ENCODE results near the gene PRRG3. TPM values are rescaled to one million over a fixed set of nuclear protein-coding genes. Genes with fewer than 3 reads are reported as not detected.

The PRRG3 gene
- polyA plus RNA-seq, 3 donors: not detected

- intact Hi-C loops (cut with micrococcal nuclease): no loop called here
- H4K20me1 ChIP-seq (ENCODE audit: insufficient read depth, low read length): no peaks in the 10 kb centered on the region
- no peaks in the 10 kb centered on the region for H3K27me3 ChIP-seq (ENCODE audit: control insufficient read depth in 2 of 2, insufficient read depth in 2 of 2, low read length in 2 of 2)
- no peak overlapping the region for H3K27ac Mint-ChIP-seq
- H3K27ac ChIP-seq (ENCODE audit: low read depth in 1 of 2, low read length in 2 of 2): no peak overlapping the region
- TF ChIP-seq, protein P1, sequence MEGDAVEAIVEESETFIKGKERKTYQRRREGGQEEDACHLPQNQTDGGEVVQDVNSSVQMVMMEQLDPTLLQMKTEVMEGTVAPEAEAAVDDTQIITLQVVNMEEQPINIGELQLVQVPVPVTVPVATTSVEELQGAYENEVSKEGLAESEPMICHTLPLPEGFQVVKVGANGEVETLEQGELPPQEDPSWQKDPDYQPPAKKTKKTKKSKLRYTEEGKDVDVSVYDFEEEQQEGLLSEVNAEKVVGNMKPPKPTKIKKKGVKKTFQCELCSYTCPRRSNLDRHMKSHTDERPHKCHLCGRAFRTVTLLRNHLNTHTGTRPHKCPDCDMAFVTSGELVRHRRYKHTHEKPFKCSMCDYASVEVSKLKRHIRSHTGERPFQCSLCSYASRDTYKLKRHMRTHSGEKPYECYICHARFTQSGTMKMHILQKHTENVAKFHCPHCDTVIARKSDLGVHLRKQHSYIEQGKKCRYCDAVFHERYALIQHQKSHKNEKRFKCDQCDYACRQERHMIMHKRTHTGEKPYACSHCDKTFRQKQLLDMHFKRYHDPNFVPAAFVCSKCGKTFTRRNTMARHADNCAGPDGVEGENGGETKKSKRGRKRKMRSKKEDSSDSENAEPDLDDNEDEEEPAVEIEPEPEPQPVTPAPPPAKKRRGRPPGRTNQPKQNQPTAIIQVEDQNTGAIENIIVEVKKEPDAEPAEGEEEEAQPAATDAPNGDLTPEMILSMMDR (IDR thresholded peaks at IDR 0.05): no peak
- no peaks in the 10 kb centered on the region for H3K9me3 ChIP-seq (replicated peaks in 1 of 2; ENCODE audit: control insufficient read depth in 1 of 2, insufficient read depth in 1 of 2, low read length in 2 of 2)
- H3K4me1 Mint-ChIP-seq: peaks cover 14% of the 10 kb centered on the region
- no peak overlapping the region for H2AFZ ChIP-seq (ENCODE audit: insufficient read depth, low read depth, low read length, poor library complexity, severe bottlenecking)
- H3K79me2 ChIP-seq (ENCODE audit: insufficient read depth, low read length): no peaks in the 10 kb centered on the region
- H3K4me3 Mint-ChIP-seq: no peak overlapping the region
- no peak overlapping the region for H3K4me3 ChIP-seq (replicated peaks in 1 of 3; ENCODE audit: low read depth in 2 of 3, low read length in 3 of 3)
- DNase-seq: no peak
- no peak overlapping the region for H3K9ac ChIP-seq (ENCODE audit: insufficient read depth, low read length, poor library complexity, severe bottlenecking)
- no peaks in the 10 kb centered on the region for H3K36me3 ChIP-seq (replicated peaks in 1 of 2; ENCODE audit: control insufficient read depth in 1 of 2, insufficient read depth in 2 of 2, low read length in 2 of 2)
- peaks cover 0 to 3% (median 0%) of the 10 kb centered on the region in 7 donors for H3K9me3 Mint-ChIP-seq
- 98% methylated on average over 5 of the region's 5 CpGs for WGBS (ENCODE audit: insufficient coverage)
- H3K36me3 Mint-ChIP-seq: no peaks in the 10 kb centered on the region
- peaks cover 4 to 9% (median 4%) of the 10 kb centered on the region in 3 donors for H3K27me3 Mint-ChIP-seq (ENCODE audit: low read depth in 3 of 3)
- no peak overlapping the region for H3K4me2 ChIP-seq (replicated peaks; ENCODE audit: extremely low read depth, low read length, poor library complexity, severe bottlenecking)
- H3K4me1 ChIP-seq (ENCODE audit: control insufficient read depth in 1 of 2, insufficient read depth in 2 of 2, low read length in 2 of 2): peaks cover 6% of the 10 kb centered on the region in 2 donors
Measured at GRCh38 chrX:151726751-151727150, 31.5 kb downstream of the PRRG3 start.

DNA sequence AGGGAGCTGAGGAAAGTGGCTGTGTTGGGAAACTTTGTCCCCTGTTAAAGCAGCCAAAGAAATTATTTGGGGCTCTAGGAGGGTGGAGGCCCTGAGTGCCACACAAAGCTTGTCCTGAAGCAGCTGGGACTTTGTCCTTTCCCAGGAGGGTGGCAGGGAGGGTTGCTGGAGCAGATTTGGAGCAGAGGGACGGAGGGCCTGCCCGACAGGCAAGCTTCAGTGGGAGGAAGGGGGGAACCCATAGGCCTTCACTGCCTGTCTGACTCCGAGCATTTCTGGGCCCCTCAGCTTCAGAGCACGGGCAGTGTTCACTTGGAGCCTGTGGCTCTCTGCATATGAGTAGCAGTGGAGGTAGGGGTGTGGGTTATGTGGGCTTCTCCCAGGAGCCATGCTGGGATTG lies 32.1 kb downstream of the PRRG3 start:
- H3K4me3 ChIP-seq (replicated peaks in 1 of 3; ENCODE audit: low read depth in 2 of 3, low read length in 3 of 3): no peak overlapping the region
- H4K20me1 ChIP-seq (ENCODE audit: insufficient read depth, low read length): no peaks in the 10 kb centered on the region
- no peaks in the 10 kb centered on the region for H3K9me3 ChIP-seq (replicated peaks in 1 of 2; ENCODE audit: control insufficient read depth in 1 of 2, insufficient read depth in 1 of 2, low read length in 2 of 2)
- H3K27me3 Mint-ChIP-seq (ENCODE audit: low read depth in 3 of 3): peaks cover 4 to 9% (median 6%) of the 10 kb centered on the region in 3 donors
- peaks cover 14% of the 10 kb centered on the region for H3K4me1 Mint-ChIP-seq
- no peak overlapping the region for H3K27ac Mint-ChIP-seq
- no peak overlapping the region for H3K4me2 ChIP-seq (replicated peaks; ENCODE audit: extremely low read depth, low read length, poor library complexity, severe bottlenecking)
- no peak for DNase-seq
- H3K27ac ChIP-seq (ENCODE audit: low read depth in 1 of 2, low read length in 2 of 2): no peak overlapping the region
- H3K79me2 ChIP-seq (ENCODE audit: insufficient read depth, low read length): no peaks in the 10 kb centered on the region
- WGBS (ENCODE audit: insufficient coverage): no CpG with 5 or more reads among the region's 4 CpGs
- H3K27me3 ChIP-seq (ENCODE audit: control insufficient read depth in 2 of 2, insufficient read depth in 2 of 2, low read length in 2 of 2): no peaks in the 10 kb centered on the region
- TF ChIP-seq, protein P1 (IDR thresholded peaks at IDR 0.05): no peak
- H3K4me3 Mint-ChIP-seq: no peak overlapping the region
- H3K36me3 ChIP-seq (replicated peaks in 1 of 2; ENCODE audit: control insufficient read depth in 1 of 2, insufficient read depth in 2 of 2, low read length in 2 of 2): no peaks in the 10 kb centered on the region
- no peaks in the 10 kb centered on the region for H3K36me3 Mint-ChIP-seq
- peaks cover 6% of the 10 kb centered on the region in 2 donors for H3K4me1 ChIP-seq (ENCODE audit: control insufficient read depth in 1 of 2, insufficient read depth in 2 of 2, low read length in 2 of 2)
- no peak overlapping the region for H3K9ac ChIP-seq (ENCODE audit: insufficient read depth, low read length, poor library complexity, severe bottlenecking)
- intact Hi-C loops (cut with micrococcal nuclease): no loop called here
- H3K9me3 Mint-ChIP-seq: peaks cover 0 to 3% (median 0%) of the 10 kb centered on the region in 7 donors
- H2AFZ ChIP-seq (ENCODE audit: insufficient read depth, low read depth, low read length, poor library complexity, severe bottlenecking): no peak overlapping the region

Data from CD14-positive monocyte (primary cell).